GM12878 (cell line): ENCODE measurements around the gene UHMK1. TPM values are rescaled to one million over a fixed set of nuclear protein-coding genes. Genes with fewer than 3 reads are reported as not detected.

Experiments used
- ATAC-seq: fragments of 200-7000 bp; cut with Tn5 transposase; 3 replicates; pipeline ENCODE4 v1.9.1; 2020; ENCODE audit warnings: mild to moderate bottlenecking, moderate library complexity
- BruUV-seq: library from RNA; stranded (reverse); fragments of 400-500 nt; replicated peaks from 2 replicates; lab custom pipeline; 2021; lab: Mats Ljungman, UMichigan
- CTCF ChIA-PET: fragments of 300-600 bp; sonication (Branson Sonifier 250); formaldehyde crosslinking; extraction: SDS; loops from one replicate; lab custom pipeline; 2021; ENCODE audit warnings: inconsistent platforms; lab: Yijun Ruan, JAX
- POLR2A ChIA-PET: fragments of 350-600 bp; formaldehyde crosslinking; extraction: SDS; loops from one replicate; lab custom pipeline; 2021; ENCODE audit warnings: inconsistent platforms; lab: Charles Lee
- RAD21 ChIA-PET: fragments of 300-600 bp; sonication (Branson Sonifier 250); formaldehyde crosslinking; loops from one replicate; lab custom pipeline; 2023; ENCODE audit warnings: antibody characterized with exemption; ENCODE audit not compliant: unreplicated experiment; lab: Charles Lee
- SMC1A ChIA-PET: fragments of 300-600 bp; sonication (Branson Sonifier 250); formaldehyde crosslinking; loops from one replicate; lab custom pipeline; 2023; ENCODE audit not compliant: unreplicated experiment, uncharacterized antibody; lab: Charles Lee
- DNase-seq: peaks from one replicate; pipeline ENCODE4 v3.0.0-alpha.2; 2011; ENCODE audit warnings: low read depth, low spot score
- FAIRE-seq: peaks from 3 replicates; lab custom pipeline; 2011; peaks lifted over from hg19 to GRCh38; lab: Jason Lieb, UNC
- H2AFZ ChIP-seq: 2 replicates; pipeline ENCODE4 v1.6.0; 2011; ENCODE audit warnings: low read depth, low read length, control low read depth; ENCODE audit not compliant: control insufficient read depth
- H3K27ac ChIP-seq: 2 replicates; pipeline ENCODE4 v1.5.1; 2011; ENCODE audit warnings: control low read depth; ENCODE audit not compliant: control insufficient read depth, insufficient read depth
- H3K27me3 ChIP-seq, 2 experiments: replicated peaks in 1 of 2; 2 replicates each; pipeline versions ENCODE4 v1.6.0 to v1.6.1; 2011; ENCODE audit warnings: low read length in 1 of 2; ENCODE audit not compliant: control insufficient read depth in 2 of 2, insufficient read depth in 2 of 2
- H3K36me3 ChIP-seq, 2 experiments: 2 replicates each; pipeline ENCODE4 v1.5.1; 2011; ENCODE audit warnings: low read length in 1 of 2; ENCODE audit not compliant: control insufficient read depth in 2 of 2, insufficient read depth in 2 of 2
- H3K4me1 ChIP-seq: 2 replicates; pipeline ENCODE4 v1.6.1; 2011; ENCODE audit warnings: mild to moderate bottlenecking, low read length, moderate library complexity, mixed read lengths; ENCODE audit not compliant: control insufficient read depth, insufficient read depth
- H3K4me2 ChIP-seq: 2 replicates; pipeline ENCODE4 v1.6.0; 2011; ENCODE audit warnings: control low read depth; ENCODE audit not compliant: control insufficient read depth, insufficient read depth
- H3K4me3 ChIP-seq: fragments of 200-600 bp; sonication (generic); 2 replicates; pipeline ENCODE4 v1.5.1; 2016
- H3K79me2 ChIP-seq: 2 replicates; pipeline ENCODE4 v1.6.0; 2011; ENCODE audit warnings: low read length; ENCODE audit not compliant: control insufficient read depth, insufficient read depth
- H3K9ac ChIP-seq: 2 replicates; pipeline ENCODE4 v1.8.0; 2011; ENCODE audit warnings: low read length, control low read depth, mixed read lengths; ENCODE audit not compliant: control insufficient read depth, insufficient read depth
- H3K9me3 ChIP-seq: replicated peaks from 3 replicates; pipeline ENCODE4 v1.5.1; 2011; ENCODE audit warnings: mild to moderate bottlenecking, low read length; ENCODE audit not compliant: control insufficient read depth, insufficient read depth
- H4K20me1 ChIP-seq: 2 replicates; pipeline ENCODE4 v1.6.0; 2011; ENCODE audit not compliant: control insufficient read depth, insufficient read depth
- CEBPZ ChIP-seq: fragments of 150-350 bp; IDR thresholded peaks from 2 replicates; pipeline ENCODE4 v1.6.1; 2016; ENCODE audit warnings: low read depth, low read length
- FOS ChIP-seq: IDR thresholded peaks from 3 replicates; pipeline ENCODE4 v1.6.1; 2011; ENCODE audit warnings: borderline replicate concordance; ENCODE audit not compliant: insufficient read length; ENCODE audit errors: extremely low read depth
- ZNF687 ChIP-seq: fragments of 450-650 bp; IDR thresholded peaks from 2 replicates; pipeline ENCODE4 v1.6.1; 2017; ENCODE audit warnings: mild to moderate bottlenecking, moderate library complexity
- WGBS: methylation state at CpG from one replicate; pipeline ENCODE4 v1.1.6; 2016; ENCODE audit warnings: low lambda C conversion rate; ENCODE audit not compliant: insufficient replicate concordance, insufficient coverage; ENCODE audit errors: missing lambda C conversion rate; 5-methylcytosine and 5-hydroxymethylcytosine counted together
- in situ Hi-C: fragments of 300-500 bp; cut with MboI; formaldehyde crosslinking; loops from 9 replicates; pipeline ENCODE4 v1.14.3; 2018; ENCODE audit warnings: mixed read lengths
- intact Hi-C: fragments of 100-400 bp; cut with micrococcal nuclease; formaldehyde crosslinking; loops from one replicate; pipeline ENCODE4 v1.14.2; 2022; ENCODE audit not compliant: unreplicated experiment
- polyA plus RNA-seq, 11 experiments: library from polyadenylated mRNA; depleted of rRNA in 4 of 11; unstranded in 6 of 11; stranded (reverse) in 5 of 11; fragments of >200 nt; fragmentation: Nextera tagmentation in 4 of 11; fragmentation: Illumina TruSeq in 1 of 11; extraction: Ambion mirVana in 4 of 11; extraction: Trizol in 1 of 11; gene quantifications; 1 replicate in 1 of 11; 2 replicates in 10 of 11; pipeline versions ENCODE4 v1.2.1 to v1.2.3, GENCODE V29; 2011 to 2016; ENCODE audit warnings: inconsistent platforms in 2 of 11, missing spikeins in 2 of 11, low read depth in 1 of 11
- total RNA-seq, 4 experiments: library from RNA; depleted of rRNA in 3 of 4; stranded (reverse); fragments of >200 nt in 3 of 4; fragmentation: Illumina TruSeq in 1 of 4; extraction: Trizol in 1 of 4; gene quantifications; 2 replicates each; pipeline versions ENCODE4 v1.2.1 to v1.2.3, GENCODE V29; 2013 to 2021

UHMK1 gene
- total and polyA plus RNA-seq, 10 of the 15 experiments (the other 5 are each of a cell fraction or from before 2014, with no cell fraction given) = 5.7 to 52.7 (median 28.3) TPM

- in situ Hi-C loops = no loop called here
- Histone ChIP-seq H3K4me1 (no peaks in the 10 kb centered on the region), H3K27me3 (no peaks in the 10 kb centered on the region), H3K9me3 (no peaks in the 10 kb centered on the region; the same call in 2 of the 3 replicates), H3K79me2 (peaks cover 10% of the 10 kb centered on the region), H3K4me3 (no peak overlapping the region), H3K9ac (no peak overlapping the region), H2AFZ (no peak overlapping the region), H3K27ac (no peak overlapping the region), H4K20me1 (no peaks in the 10 kb centered on the region), H3K36me3 (no peaks in the 10 kb centered on the region), H3K4me2 (no peak overlapping the region)
- BruUV-seq = no TSS peak
- WGBS = 64% methylated on average over 3 of the region's 3 CpGs
- POLR2A ChIA-PET = no interaction called here
- FAIRE-seq (no peak), DNase-seq (no peak), ATAC-seq (no peak)
- RAD21 ChIA-PET = no interaction called here
- CTCF ChIA-PET = no interaction called here
- SMC1A ChIA-PET = interaction anchor here (1.9 kb wide), 1 partner anchor 10 kb away, joined by 7 read pairs; no protein-coding TSS in a partner anchor
- TF ChIP-seq FOS = no peak
- no peak for TF ChIP-seq ZNF687
- no peak for TF ChIP-seq CEBPZ
- intact Hi-C loops = no loop called here
These were observed 59.9 kb downstream of the UHMK1 start for GRCh38 chr1:162557536-162557935.
